Adrenal gland (tissue), 12 donors: ENCODE data around the gene CLMP. TPM values are rescaled to one million over a fixed set of nuclear protein-coding genes. Genes with fewer than 3 reads are reported as not detected.

Experiments
- DNase-seq, 7 donors: peaks; one replicate each; pipeline ENCODE4 v3.0.0-alpha.2; 2019 to 2020
- H3K27ac ChIP-seq, 5 donors: fragments of 200-600 bp; sonication (generic) in 4 of 5; 1 replicate in 3 of 5; 2 replicates in 2 of 5; pipeline versions ENCODE4 v1.5.1 to v1.8.0; 2016 to 2020; ENCODE audit warnings: mild to moderate bottlenecking in 1 of 5
- H3K27me3 ChIP-seq: fragments of 200-600 bp; 2 replicates; pipeline ENCODE4 v1.8.0; 2021
- H3K36me3 ChIP-seq, 2 donors: fragments of 200-600 bp; replicated peaks in 1 of 2; 1 replicate in 1 of 2; 2 replicates in 1 of 2; pipeline versions ENCODE4 v1.5.1 to v1.8.0; 2018 to 2022
- H3K4me1 ChIP-seq, 2 donors: fragments of 200-600 bp; replicated peaks in 1 of 2; 1 replicate in 1 of 2; 2 replicates in 1 of 2; pipeline versions ENCODE4 v1.5.1 to v1.8.0; 2018 to 2021
- H3K4me3 ChIP-seq, 4 donors: fragments of 200-600 bp; sonication (generic) in 3 of 4; one replicate each; pipeline ENCODE4 v1.5.1; 2016 to 2018
- H3K9me3 ChIP-seq, 3 donors: fragments of 200-600 bp; sonication (generic) in 1 of 3; replicated peaks in 1 of 3; 1 replicate in 2 of 3; 2 replicates in 1 of 3; pipeline versions ENCODE4 v1.5.1 to v1.8.0; 2016 to 2021
- POLR2A ChIP-seq, 2 donors: fragments of 450-650 bp; IDR thresholded peaks; one replicate each; pipeline ENCODE4 v1.6.1; 2017; ENCODE audit warnings: antibody characterized with exemption in 2 of 2, mild to moderate bottlenecking in 2 of 2, moderate library complexity in 1 of 2
- WGBS, 4 donors: extraction: QIAGEN DNeasy Blood & Tissue Kit in 2 of 4; methylation state at CpG; one replicate each; pipeline versions ENCODE4 v1.1.5 to v1.1.7; 2013 to 2017; 5-methylcytosine and 5-hydroxymethylcytosine counted together
- intact Hi-C, 2 donors: fragments of 100-400 bp; cut with DNase I; formaldehyde crosslinking; loops; one replicate each; pipeline versions ENCODE4 v1.14.1 to v1.15.0; 2022 to 2023
- polyA plus RNA-seq, 3 donors: library from polyadenylated mRNA; stranded (reverse); fragments of 200-250 nt in 2 of 3; fragments of 350-450 nt in 1 of 3; fragmentation: Illumina TruSeq in 1 of 3; extraction: RNeasy Lipid Tissue Mini Kit (QIAGEN cat#74804) in 1 of 3; gene quantifications; one replicate each; pipeline ENCODE4 v1.2.3, GENCODE V29; 2013 to 2014
- total RNA-seq, 9 donors: library from RNA; depleted of rRNA in 4 of 9; stranded (reverse); fragments of >200 nt in 4 of 9; fragments of 120-200 nt in 1 of 9; fragmentation: NEBNext Ultra II Directional in 1 of 9; extraction: Animal tissue kit (Norgen Biotek cat#: 25700) in 1 of 9; gene quantifications; one replicate each; pipeline versions ENCODE4 v1.1.0 to v1.2.4, GENCODE V29; 2013 to 2023
- TF ChIP-seq, protein P1 (sequence below), 6 experiments: fragments of 450-650 bp in 4 of 6; fragments of 200-600 bp in 2 of 6; sonication (generic) in 1 of 6; IDR thresholded peaks; 1 replicate in 5 of 6; 2 replicates in 1 of 6; pipeline versions ENCODE4 v1.5.1 to v1.8.0; 2016 to 2021; ENCODE audit warnings: antibody characterized with exemption in 6 of 6, mild to moderate bottlenecking in 2 of 6, moderate library complexity in 1 of 6
- donor health status: healthy with polysubstance abuse.
- donor health status: Bipolar disorder and iron deficiency.
- donor health status: DM: yes; HTN: yes; CAD: no.
- donor health status: DM: no; HTN: no; CAD: no.
- donor health status: DM: no; HTN: no; CAD: no.
- donor health status: DM: yes; HTN: yes; CAD: no.

The CLMP gene
- total and polyA plus RNA-seq, 12 donors = 3.8 to 36.6 (median 19.8) TPM

DNA sequence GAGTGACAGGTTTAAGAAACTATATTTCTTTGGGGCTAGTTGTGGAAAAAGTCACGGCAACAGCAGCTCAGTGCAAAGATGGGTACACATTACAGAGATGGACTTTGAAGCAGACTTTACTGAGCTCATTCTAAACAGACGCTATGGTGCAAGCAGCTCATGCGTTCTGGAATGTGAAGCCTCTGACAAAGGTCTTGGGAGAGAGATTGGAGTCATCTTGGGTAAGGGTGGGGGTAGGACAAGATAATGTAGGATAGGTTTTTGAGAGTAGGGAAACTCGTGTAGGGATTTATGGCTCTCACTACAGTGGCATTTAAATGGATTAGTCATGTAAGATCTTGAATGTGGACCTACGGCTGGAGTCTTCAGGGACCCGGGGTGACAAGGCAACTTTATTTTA is 36.2 kb upstream of the CLMP start:
- H3K27ac ChIP-seq = no peak overlapping the region

DNA sequence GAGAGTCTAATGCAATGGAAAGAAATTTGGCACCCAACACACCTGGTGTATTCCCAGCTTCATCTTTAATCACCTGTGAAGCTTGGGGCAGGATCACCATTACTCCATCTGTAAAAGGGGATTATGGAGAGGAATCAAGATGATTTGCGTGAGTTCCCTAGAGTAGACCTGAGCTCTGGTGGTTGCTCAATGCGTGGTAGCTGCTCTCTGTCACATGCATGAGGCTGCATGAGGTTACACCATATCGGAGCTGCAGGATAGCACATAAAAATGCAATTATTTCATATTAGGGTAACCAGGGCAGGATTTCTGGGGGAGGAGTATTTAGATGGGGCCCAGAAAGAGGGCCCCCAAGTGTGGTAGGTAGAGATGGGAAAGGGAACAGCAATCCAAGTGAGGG is 35.3 kb upstream of the CLMP start:
- DNase-seq = no peak
- H3K4me3 ChIP-seq = no peak overlapping the region
- no peaks in the 10 kb centered on the region for H3K36me3 ChIP-seq
- H3K27ac ChIP-seq = no peak overlapping the region
- 89 to 94% (median 92%) methylated on average over 3 of the region's 3 CpGs for WGBS, 4 donors
- intact Hi-C loops = no loop called here
- no peaks in the 10 kb centered on the region for H3K27me3 ChIP-seq
- TF ChIP-seq, protein P1, sequence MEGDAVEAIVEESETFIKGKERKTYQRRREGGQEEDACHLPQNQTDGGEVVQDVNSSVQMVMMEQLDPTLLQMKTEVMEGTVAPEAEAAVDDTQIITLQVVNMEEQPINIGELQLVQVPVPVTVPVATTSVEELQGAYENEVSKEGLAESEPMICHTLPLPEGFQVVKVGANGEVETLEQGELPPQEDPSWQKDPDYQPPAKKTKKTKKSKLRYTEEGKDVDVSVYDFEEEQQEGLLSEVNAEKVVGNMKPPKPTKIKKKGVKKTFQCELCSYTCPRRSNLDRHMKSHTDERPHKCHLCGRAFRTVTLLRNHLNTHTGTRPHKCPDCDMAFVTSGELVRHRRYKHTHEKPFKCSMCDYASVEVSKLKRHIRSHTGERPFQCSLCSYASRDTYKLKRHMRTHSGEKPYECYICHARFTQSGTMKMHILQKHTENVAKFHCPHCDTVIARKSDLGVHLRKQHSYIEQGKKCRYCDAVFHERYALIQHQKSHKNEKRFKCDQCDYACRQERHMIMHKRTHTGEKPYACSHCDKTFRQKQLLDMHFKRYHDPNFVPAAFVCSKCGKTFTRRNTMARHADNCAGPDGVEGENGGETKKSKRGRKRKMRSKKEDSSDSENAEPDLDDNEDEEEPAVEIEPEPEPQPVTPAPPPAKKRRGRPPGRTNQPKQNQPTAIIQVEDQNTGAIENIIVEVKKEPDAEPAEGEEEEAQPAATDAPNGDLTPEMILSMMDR (IDR thresholded peaks at IDR 0.05) = no peak
- TF ChIP-seq POLR2A (IDR thresholded peaks at IDR 0.05) = no peak
- no peaks in the 10 kb centered on the region for H3K4me1 ChIP-seq
- no peaks in the 10 kb centered on the region for H3K9me3 ChIP-seq

More for the DNA sequence above, 36.2 kb upstream of the CLMP start:
- Histone ChIP-seq H3K36me3 (no peaks in the 10 kb centered on the region), H3K9me3 (no peaks in the 10 kb centered on the region), H3K4me1 (no peaks in the 10 kb centered on the region), H3K27me3 (no peaks in the 10 kb centered on the region), H3K4me3 (no peak overlapping the region)
- DNase-seq = no peak
- intact Hi-C loops = no loop called here
- WGBS, 4 donors = 51 to 63% (median 60%) methylated on average over 6 of the region's 6 CpGs
- TF ChIP-seq, protein P1 (IDR thresholded peaks at IDR 0.05) = no peak
- no peak for TF ChIP-seq POLR2A (IDR thresholded peaks at IDR 0.05)

DNA sequence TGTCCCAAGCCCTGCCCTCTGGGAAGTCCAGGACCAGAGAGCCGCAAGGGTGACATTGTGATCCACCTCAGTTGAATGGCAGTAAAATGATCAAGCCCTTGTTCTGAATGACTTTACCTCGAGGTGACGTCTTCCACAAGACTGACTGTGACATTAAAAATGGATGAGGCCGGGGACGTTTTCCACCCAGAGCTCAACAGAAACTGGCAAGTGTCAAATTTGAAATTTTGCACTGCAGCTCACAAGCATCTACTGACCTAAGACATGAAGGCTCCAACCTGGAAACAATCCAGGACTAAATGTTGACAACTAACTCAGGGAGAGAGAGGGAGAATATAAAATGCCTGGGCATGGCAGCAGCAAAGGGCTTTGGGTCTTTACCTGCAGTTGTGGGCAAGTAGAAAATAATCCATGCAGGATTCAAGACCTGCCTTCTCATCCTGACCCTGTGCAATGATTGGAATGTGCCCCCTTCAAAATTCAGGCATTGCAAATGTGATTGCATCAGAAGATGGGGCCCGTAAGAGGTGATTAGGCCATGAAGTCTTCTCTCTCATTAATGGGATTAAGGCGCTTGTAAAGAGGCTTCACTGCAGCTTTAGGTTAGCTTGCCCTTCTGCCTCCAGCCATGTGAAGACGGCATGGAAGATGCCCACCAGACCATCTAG is 33.6 kb upstream of the CLMP start:
- WGBS, 4 donors = 84 to 90% (median 85%) methylated on average over 8 of the region's 8 CpGs
- Histone ChIP-seq H3K4me3 (no peak overlapping the region), H3K9me3 (no peaks in the 10 kb centered on the region)

DNA sequence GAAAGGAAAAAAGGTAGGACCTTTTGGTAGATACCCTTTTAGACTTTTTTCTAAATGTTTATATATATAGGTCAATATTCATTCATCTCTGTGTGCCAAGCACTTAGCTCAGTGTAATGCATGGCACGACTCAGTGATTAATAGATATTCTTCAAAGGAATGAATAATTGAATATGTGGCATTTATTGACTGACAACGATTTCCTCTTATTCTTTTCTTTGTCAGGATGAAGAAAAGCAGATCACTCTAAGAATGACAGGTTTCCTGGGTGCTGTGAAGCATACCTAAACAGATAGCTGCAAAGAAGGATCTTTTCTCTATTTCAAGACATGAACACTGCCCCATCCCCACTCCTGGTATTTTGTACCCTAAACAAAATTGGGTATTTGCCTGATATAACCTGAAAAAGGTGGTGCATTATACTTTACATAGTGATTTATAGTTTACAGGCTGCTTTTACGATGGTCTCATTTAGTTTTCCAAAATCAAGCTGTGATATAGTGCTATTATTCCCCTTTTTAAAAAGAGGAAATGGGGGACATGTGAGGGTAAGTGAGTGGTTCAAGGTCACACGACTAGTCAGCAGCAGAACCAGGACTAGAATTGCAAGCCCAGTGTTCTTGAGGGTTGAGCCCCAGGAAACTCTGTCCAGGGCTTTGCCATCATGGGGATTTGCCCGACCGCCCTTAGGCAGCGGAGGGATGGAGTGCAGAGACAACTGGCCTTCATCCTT is 32.9 kb upstream of the CLMP start:
- H3K4me3 ChIP-seq = no peak overlapping the region
- 68 to 75% (median 73%) methylated on average over 7 of the region's 7 CpGs for WGBS, 4 donors
- TF ChIP-seq POLR2A (IDR thresholded peaks at IDR 0.05) = no peak
- TF ChIP-seq, protein P1 (IDR thresholded peaks at IDR 0.05) = no peak
- H3K9me3 ChIP-seq = no peaks in the 10 kb centered on the region
- no peak overlapping the region for H3K27ac ChIP-seq
- no peaks in the 10 kb centered on the region for H3K36me3 ChIP-seq
- intact Hi-C loops = no loop called here
- no peaks in the 10 kb centered on the region for H3K4me1 ChIP-seq
- no peak for DNase-seq
- H3K27me3 ChIP-seq = no peaks in the 10 kb centered on the region

More for the DNA sequence above, 33.6 kb upstream of the CLMP start:
- Histone ChIP-seq H3K27ac (no peak overlapping the region), H3K27me3 (no peaks in the 10 kb centered on the region), H3K36me3 (no peaks in the 10 kb centered on the region), H3K4me1 (no peaks in the 10 kb centered on the region)
- DNase-seq = no peak
- no peak for TF ChIP-seq POLR2A (IDR thresholded peaks at IDR 0.05)
- TF ChIP-seq, protein P1 (IDR thresholded peaks at IDR 0.05) = no peak
- intact Hi-C loops = no loop called here
